Left kidney (tissue), 1 donor: ENCODE results near the gene SORL1-AS1.

Experiments used
- DNase-seq: peaks from one replicate; pipeline ENCODE4 v3.0.0-alpha.2; 2013

SORL1-AS1 gene

DNA sequence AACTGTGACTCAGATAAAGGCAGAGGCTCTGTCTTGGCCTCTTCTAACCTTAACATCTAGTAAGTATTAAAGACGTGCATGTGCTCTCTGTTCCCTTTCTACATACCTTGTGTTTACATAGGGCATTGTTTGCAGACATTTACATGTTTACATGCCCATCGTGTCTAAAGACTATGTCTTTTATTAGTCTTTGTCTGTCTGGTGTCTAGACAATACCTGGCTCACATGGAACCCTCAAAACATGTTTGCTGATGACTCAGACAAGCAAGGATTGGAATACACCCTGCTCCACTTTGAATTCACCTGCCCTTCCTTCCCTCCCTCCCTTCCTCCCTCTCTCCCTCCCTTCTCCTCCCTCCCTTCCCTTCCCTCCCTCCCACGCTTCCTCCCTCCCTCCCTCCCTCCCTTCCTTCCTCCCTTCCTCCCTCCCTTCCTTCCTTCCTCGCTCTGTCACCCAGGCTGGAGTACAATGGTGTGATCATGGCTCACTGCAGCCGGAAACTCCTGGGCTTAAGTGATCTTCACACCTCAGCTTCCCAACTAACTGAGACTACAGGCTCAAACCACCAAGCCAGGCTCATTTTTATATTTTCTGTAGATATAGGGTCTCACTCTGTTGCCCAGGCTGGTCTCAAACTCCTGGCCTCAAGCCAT is 23.7 kb upstream of the SORL1-AS1 start:
- no peak for DNase-seq

DNA sequence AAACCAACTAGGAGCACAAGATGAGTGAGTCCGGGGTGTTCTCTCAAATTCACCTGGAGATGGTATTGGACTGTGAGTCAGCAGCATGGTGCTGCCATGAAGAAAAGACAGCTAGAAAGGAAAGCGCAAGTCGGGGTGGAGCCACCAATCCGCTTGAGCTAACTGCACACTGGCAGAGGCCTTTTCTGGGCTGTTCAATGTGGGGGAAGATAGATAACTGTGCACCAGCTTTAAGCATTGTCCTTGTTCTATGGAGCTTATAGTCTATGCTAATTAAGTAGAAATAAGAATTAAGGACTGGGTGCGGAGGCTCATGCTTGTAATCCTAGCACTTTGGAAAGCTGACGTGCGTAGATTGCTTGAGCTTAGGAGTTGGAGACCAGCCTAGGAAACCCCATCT is 21.9 kb upstream of the SORL1-AS1 start:
- no peak for DNase-seq

DNA sequence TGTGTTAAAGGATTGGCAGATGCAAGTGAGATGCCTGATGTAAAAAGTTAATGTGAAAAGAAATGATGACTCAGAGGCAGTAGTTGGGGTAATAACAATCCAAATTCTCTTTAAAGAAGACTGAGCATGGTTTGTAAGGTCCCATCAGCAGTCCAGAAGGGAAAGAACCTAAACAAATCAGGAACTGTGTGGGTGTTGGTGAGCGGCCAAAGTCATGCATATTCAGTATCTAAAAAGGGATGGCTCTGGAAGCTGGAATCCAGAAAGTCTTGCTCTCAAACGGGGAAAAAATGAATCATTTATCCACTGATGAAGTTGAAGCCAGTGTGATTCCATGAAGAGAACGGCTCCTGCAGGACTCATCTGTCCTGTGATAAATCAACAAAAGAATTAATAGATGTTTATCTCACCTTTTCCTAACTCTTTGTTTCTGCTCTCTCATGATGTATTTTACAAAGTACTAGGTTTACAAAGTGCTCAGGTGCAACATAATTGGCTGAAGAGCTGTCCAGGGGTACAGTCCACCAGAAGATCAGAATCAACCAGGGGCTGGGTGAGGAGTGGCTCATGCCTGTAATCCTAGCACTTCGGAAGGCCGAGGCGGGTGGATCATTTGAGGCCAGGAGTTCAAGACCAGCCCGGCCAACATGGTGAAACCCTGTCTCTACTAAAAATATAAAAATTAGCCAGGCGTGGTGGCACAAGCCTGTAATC is 20.5 kb upstream of the SORL1-AS1 start:
- no peak for DNase-seq

- no peak for DNase-seq
Observed at GRCh38 chr11:121472312-121472711, 19.5 kb upstream of the SORL1-AS1 start.

GRCh38 chr11:121471167-121471566 is 18.4 kb upstream of the SORL1-AS1 start:
- DNase-seq = no peak

GRCh38 chr11:121469910-121470309 is 17.1 kb upstream of the SORL1-AS1 start:
- DNase-seq = no peak

- no peak for DNase-seq
Observed at GRCh38 chr11:121467965-121468364, 15.2 kb upstream of the SORL1-AS1 start.

GRCh38 chr11:121467471-121467870 is 14.7 kb upstream of the SORL1-AS1 start:
- DNase-seq = no peak

DNA sequence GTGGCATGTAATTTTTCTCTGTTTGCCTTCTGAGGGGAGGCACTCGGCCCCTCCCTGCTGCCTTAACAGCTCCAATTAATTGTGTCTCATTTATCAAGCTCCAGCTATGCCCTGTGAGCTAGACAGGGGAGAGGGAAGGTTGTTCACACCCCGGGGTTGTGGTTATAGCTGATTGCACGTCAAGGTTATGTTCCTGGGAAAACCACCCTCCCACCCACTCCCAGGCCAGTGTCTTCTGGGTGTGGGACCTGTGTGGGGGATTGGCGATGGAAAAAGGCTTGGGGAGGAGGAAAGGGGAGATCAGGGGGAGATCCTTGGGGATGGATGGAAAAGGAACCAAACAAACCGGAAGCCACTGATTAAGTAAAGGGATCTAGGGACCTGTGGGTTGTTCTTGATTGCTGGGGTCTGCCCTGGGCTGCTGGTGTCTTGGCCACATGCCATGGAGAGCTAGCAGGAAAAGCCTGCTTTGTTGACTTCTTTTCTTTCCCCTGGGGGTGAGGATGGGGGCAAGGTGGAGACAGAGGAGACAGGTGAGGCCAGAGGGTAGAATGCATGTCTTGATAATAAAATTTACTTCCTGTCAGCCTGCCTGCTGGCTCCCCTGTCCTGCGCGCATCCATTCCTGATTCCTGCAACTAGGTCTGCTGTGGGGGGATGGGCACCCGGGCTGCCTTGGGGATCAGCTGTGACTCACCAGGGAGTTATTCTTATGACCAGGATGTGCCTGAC is 13.5 kb upstream of the SORL1-AS1 start:
- no peak for DNase-seq

DNA sequence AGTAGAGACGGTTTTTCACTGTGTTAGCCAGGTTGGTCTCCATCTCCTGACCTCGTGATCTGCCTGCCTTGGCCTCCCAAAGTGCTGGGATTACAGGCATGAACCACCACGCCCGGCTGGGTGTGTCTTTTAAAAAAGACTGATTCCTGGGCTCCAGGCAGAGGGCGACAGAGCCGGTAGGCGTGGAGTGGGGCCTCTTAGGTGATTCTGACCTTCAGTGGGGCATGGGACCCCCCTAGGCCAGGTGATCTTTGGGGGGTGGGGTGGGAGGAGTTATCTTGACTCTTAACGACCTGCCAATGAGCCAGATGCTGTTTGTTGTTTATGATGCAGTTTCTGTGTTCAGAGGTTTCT is 12.9 kb upstream of the SORL1-AS1 start:
- DNase-seq = no peak

- DNase-seq = no peak
Observed at GRCh38 chr11:121464352-121464946, 11.7 kb upstream of the SORL1-AS1 start.

DNA sequence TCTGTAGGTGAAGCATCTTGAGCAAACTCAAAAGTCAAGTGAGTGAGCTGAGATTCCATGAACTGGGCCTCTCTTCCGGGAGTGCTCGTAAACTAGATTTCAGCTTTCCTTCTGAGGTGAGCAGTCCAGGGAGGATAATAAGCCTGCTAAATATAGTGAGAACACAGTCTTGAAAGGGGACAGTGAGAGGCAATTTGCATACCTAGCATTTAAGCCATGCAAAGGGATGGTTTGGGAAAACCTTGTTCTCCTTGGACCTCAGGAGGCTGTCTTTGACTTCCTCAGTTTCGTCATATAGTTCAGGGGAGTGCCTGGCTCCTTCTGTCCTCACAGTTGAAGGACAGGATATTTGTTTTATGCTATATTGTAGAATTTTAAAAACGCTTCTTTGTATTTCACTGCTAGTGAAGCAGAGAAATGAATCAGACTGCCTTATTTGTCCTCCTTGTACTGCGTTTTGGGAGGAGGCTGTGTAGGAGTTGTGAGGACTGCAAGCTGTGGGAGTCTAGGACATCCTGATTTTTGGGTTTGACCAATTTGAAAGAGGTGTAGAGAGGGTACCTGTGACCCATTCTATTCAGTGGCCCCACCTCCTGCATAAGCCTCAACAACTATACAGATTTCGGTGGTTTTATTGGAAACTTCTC is 11.0 kb upstream of the SORL1-AS1 start:
- no peak for DNase-seq

- DNase-seq = no peak
Observed at GRCh38 chr11:121461843-121462242, 9.1 kb upstream of the SORL1-AS1 start.

DNA sequence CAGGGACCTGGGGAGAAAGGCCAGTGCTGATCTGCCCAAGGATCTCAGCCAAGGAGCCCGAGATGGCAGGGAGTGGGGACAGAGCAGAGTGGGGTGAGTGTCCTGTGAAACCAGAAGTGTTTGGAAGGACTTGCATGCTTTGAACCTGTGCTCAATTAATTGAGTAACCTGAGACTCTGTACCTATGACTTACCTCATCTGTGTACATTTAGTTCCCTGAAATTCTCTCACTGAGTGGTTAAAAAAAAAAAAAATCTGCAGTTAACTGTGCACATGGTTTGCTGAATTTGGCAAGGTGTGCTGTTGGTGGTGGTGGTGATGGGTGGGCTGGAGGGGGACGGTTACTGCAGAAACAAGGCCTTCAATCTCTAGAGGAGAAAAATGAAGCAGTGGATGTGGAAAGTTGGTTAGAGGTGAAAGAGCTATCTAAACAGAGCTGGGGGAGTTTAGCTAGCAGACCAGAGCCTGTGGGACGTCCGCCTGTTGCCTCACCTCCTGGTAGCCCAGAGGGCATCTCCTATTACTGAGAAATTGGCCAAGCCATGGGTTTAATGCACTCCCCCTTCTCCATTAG is 8.3 kb upstream of the SORL1-AS1 start:
- DNase-seq = no peak

DNA sequence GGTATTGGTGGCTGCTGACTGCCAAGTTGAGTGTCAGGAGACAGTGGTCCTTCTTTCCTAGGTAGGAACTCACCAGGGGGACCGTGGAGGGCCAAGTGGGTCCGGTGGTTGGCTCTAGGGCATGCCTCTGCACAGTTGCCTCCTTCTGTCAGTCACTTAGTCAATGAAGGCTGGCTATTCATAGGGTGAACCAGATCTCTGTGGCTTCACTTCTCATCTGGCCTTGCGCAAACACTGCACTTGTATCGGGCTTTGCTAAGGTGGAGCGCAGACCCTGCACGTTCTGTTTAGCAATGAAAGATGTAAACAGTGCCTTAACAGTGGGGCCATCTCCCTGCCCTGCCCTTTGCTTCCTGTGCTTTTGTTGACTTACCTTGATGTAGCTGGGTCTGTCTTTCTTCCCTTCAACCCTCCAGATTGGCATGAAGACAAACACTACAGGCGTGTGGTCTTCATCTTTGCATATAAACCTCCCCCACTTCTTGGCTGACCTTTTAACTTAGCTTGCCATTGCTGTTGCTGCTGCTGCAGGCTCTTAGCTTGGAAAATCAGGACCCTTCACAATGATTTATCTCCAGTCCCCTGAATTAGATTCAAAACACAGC is 6.7 kb upstream of the SORL1-AS1 start:
- DNase-seq = no peak

GRCh38 chr11:121458551-121458950 is 5.8 kb upstream of the SORL1-AS1 start:
- no peak for DNase-seq

DNA sequence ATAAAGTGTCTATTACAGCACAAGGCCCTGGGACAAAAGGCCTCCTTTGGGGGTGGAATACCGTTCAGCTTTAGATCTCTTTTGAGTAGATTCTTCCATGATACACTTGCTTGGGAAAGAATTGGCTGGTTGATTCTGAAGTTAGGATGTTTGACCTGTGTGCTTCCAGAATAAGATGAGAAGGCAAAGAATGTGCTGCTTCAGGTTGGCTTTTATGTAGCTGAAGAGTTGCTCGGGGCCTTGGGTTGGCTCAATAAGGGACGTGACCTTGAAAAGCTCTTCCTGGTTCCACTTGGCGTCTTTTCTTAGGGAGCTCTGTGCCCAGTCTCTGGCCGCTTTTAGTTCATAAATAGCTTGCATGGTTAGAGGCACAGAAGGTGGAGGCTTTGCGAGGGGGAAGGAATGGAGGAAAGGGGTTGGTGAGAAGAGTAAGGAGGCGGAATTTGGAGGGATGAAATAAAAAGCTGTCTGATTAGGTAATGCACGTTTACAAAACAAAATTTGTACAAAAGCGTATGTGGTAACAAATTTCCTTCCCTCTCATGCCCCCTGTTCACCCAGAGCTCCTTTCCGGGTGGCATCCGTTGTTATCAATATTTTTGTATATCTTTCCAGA is 4.2 kb upstream of the SORL1-AS1 start:
- DNase-seq = no peak

GRCh38 chr11:121456151-121456550 is 3.4 kb upstream of the SORL1-AS1 start:
- no peak for DNase-seq

GRCh38 chr11:121455115-121455514 is 2.3 kb upstream of the SORL1-AS1 start:
- DNase-seq = no peak

DNA sequence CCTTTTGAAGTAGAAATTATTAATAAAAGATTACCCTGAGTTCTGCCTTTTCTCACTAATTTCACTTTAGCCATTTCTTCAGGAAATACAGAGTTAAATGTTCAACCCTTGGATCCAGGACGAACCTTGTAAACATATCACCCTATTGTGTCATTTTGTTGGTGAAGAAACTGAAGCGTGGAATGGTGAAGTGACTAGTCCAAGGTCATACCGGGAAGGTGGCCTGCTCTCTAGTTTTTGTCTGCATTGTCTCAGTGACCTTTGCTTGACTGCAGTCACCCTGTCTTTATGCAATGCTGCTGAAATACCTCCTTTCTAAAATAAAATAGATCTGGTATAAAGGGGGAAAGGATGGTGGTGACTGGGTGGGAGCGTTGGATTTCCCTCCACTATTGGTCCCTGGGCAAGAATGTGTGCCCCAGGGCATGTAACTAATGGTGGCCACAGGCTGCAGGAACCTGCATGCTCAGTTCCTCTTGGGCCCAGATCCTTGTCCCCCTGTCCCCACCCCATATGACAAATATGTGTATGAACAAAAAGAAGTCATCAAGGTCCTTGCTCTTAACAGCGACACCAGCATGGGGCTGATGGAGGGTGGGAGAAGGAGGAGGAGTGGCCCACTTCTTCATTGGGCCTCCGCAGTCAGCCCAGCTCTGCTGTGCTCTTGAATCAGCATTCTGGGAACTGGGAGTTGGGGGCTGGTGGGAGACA is 977 bp upstream of the SORL1-AS1 start:
- DNase-seq = no peak
